HepG2 (cell line): ENCODE data around the gene CACNG8. TPM values are rescaled to one million over a fixed set of nuclear protein-coding genes. Genes with fewer than 3 reads are reported as not detected.

Experiments
- ATAC-seq: fragments of 200-7000 bp; cut with Tn5 transposase; 3 replicates; pipeline ENCODE4 v1.9.1; 2020; ENCODE audit warnings: mild to moderate bottlenecking, moderate library complexity
- BruUV-seq: library from RNA; stranded (reverse); fragments of 400-500 nt; replicated peaks from 2 replicates; lab custom pipeline; 2021; lab: Mats Ljungman, UMichigan
- CTCF ChIA-PET: fragments of 300-600 bp; formaldehyde crosslinking; extraction: SDS; loops from one replicate; lab custom pipeline; 2021; ENCODE audit warnings: low total read pairs, inconsistent platforms, low intra/inter-chr PET ratio; lab: Yijun Ruan, JAX
- POLR2A ChIA-PET: fragments of 350-600 bp; sonication (Branson Sonifier 250); formaldehyde crosslinking; loops from one replicate; lab custom pipeline; 2020; ENCODE audit warnings: antibody characterized with exemption, inconsistent platforms; lab: Yijun Ruan, JAX
- DNase-seq: peaks from one replicate; pipeline ENCODE4 v3.0.0-alpha.2; 2015; ENCODE audit warnings: low spot score
- FAIRE-seq: peaks from 3 replicates; lab custom pipeline; 2011; peaks lifted over from hg19 to GRCh38; lab: Jason Lieb, UNC
- H2AFZ ChIP-seq: one replicate; pipeline ENCODE4 v1.6.1; 2011; ENCODE audit warnings: low read length, inconsistent platforms
- H3K27ac ChIP-seq: fragments of 300-600 bp; 3 replicates; pipeline ENCODE4 v1.8.0; 2011; ENCODE audit warnings: mixed run types, mild to moderate bottlenecking, mixed read lengths, low read length, inconsistent platforms; ENCODE audit not compliant: insufficient read depth; ENCODE audit errors: extremely low read length
- H3K27me3 ChIP-seq, 2 experiments: fragments of 200-600 bp in 1 of 2; 2 replicates in 1 of 2; 3 replicates in 1 of 2; pipeline versions ENCODE4 v1.6.0 to v1.8.0; 2011; ENCODE audit warnings: low read length in 2 of 2, mild to moderate bottlenecking in 2 of 2, moderate library complexity in 2 of 2, inconsistent platforms in 1 of 2; ENCODE audit not compliant: insufficient read depth in 2 of 2, control insufficient read depth in 1 of 2
- H3K36me3 ChIP-seq, 2 experiments: fragments of 200-600 bp in 1 of 2; replicated peaks in 1 of 2; 2 replicates in 1 of 2; 3 replicates in 1 of 2; pipeline versions ENCODE4 v1.5.1 to v1.8.0; 2011; ENCODE audit warnings: low read length in 2 of 2, inconsistent platforms in 1 of 2; ENCODE audit not compliant: insufficient read depth in 2 of 2, control insufficient read depth in 1 of 2
- H3K4me1 ChIP-seq: 2 replicates; pipeline ENCODE4 v1.5.1; 2012; ENCODE audit warnings: low read length, inconsistent platforms; ENCODE audit not compliant: insufficient read depth
- H3K4me2 ChIP-seq: 2 replicates; pipeline ENCODE4 v1.6.0; 2011; ENCODE audit warnings: low read depth, low read length, inconsistent platforms
- H3K4me3 ChIP-seq, 3 experiments: fragments of 200-600 bp in 1 of 3; sonication (generic), shearing (Covaris generic) in 1 of 3; replicated peaks in 1 of 3; 2 replicates each; pipeline ENCODE4 v1.5.1; 2011 to 2016; ENCODE audit warnings: low read length in 3 of 3, inconsistent platforms in 2 of 3, low read depth in 2 of 3, mild to moderate bottlenecking in 2 of 3, control low read depth in 1 of 3, mixed read lengths in 1 of 3; ENCODE audit not compliant: insufficient read depth in 1 of 3
- H3K79me2 ChIP-seq: one replicate; pipeline ENCODE4 v1.6.1; 2011; ENCODE audit warnings: low read length, inconsistent platforms; ENCODE audit not compliant: insufficient read depth
- H3K9ac ChIP-seq: 2 replicates; pipeline ENCODE4 v1.6.0; 2011; ENCODE audit warnings: mild to moderate bottlenecking, low read depth, low read length, inconsistent platforms; ENCODE audit not compliant: insufficient read depth
- H3K9me3 ChIP-seq: 2 replicates; pipeline ENCODE4 v1.5.1; 2012; ENCODE audit warnings: mild to moderate bottlenecking, low read length
- H4K20me1 ChIP-seq: 2 replicates; pipeline ENCODE4 v1.6.0; 2011; ENCODE audit warnings: inconsistent platforms, mild to moderate bottlenecking, low read length, moderate library complexity; ENCODE audit not compliant: insufficient read depth
- CBX5 ChIP-seq: sonication (generic); formaldehyde crosslinking; IDR thresholded peaks from 2 replicates; pipeline ENCODE4 v1.4.0; 2020; ENCODE audit warnings: missing genetic modification reagents, borderline replicate concordance
- CTCF ChIP-seq: sonication (generic); formaldehyde crosslinking; IDR thresholded peaks from 2 replicates; pipeline ENCODE4 v1.5.0; 2020; ENCODE audit warnings: mild to moderate bottlenecking, missing genetic modification reagents, moderate library complexity
- DR1 ChIP-seq: sonication (generic); formaldehyde crosslinking; IDR thresholded peaks from 2 replicates; pipeline ENCODE4 v1.8.0; 2021; ENCODE audit warnings: mild to moderate bottlenecking, missing genetic modification reagents, inconsistent platforms
- PCBP2 ChIP-seq: fragments of 200-400 bp; formaldehyde crosslinking; optimal IDR thresholded peaks from 2 replicates; pipeline ENCODE3; 2018; ENCODE audit warnings: low read length, low read depth; ENCODE audit not compliant: poor library complexity, severe bottlenecking
- SATB2 ChIP-seq: sonication (generic); formaldehyde crosslinking; IDR thresholded peaks from 2 replicates; pipeline ENCODE4 v1.5.0; 2020; ENCODE audit warnings: missing genetic modification reagents
- SP1 ChIP-seq, 2 experiments: fragments of 450-650 bp in 1 of 2; sonication (generic) in 1 of 2; formaldehyde crosslinking in 1 of 2; IDR thresholded peaks; 2 replicates each; pipeline versions ENCODE4 v1.4.0 to v1.6.1; 2016 to 2020; ENCODE audit warnings: missing genetic modification reagents in 1 of 2
- ZNF282 ChIP-seq: fragments of 450-650 bp; IDR thresholded peaks from 2 replicates; pipeline ENCODE4 v1.6.1; 2018; ENCODE audit not compliant: partially characterized antibody
- ZNF468 ChIP-seq: sonication (generic); formaldehyde crosslinking; IDR thresholded peaks from 2 replicates; pipeline ENCODE4 v1.8.0; 2022; ENCODE audit warnings: mild to moderate bottlenecking, moderate library complexity, missing genetic modification reagents
- WGBS: methylation state at CpG from one replicate; pipeline ENCODE4 v1.1.6; 2017; ENCODE audit warnings: low lambda C conversion rate; 5-methylcytosine and 5-hydroxymethylcytosine counted together
- in situ Hi-C: cut with HindIII; loops from 2 replicates; pipeline ENCODE4 v1.10.0; 2017; ENCODE audit warnings: low pct_unique_long_range_greater_than_20kb; ENCODE audit not compliant: extremely low pct_ligation_motif_present
- intact Hi-C: fragments of 100-400 bp; cut with micrococcal nuclease; formaldehyde crosslinking; loops from one replicate; pipeline ENCODE4 v1.10.0; 2022; ENCODE audit not compliant: unreplicated experiment
- polyA plus RNA-seq, 8 experiments: library from polyadenylated mRNA; depleted of rRNA in 3 of 8; stranded (reverse) in 7 of 8; unstranded in 1 of 8; fragments of >200 nt; fragmentation: Illumina TruSeq in 4 of 8; extraction: Trizol in 4 of 8; gene quantifications; 2 replicates each; pipeline versions ENCODE4 v1.2.1 to v1.2.3, GENCODE V29; 2011 to 2016; ENCODE audit warnings: low read depth in 4 of 8, missing spikeins in 1 of 8, mixed read lengths in 1 of 8; ENCODE audit not compliant: insufficient read depth in 1 of 8
- total RNA-seq, 5 experiments: library from RNA; depleted of rRNA; stranded (reverse); fragments of >200 nt; fragmentation: Illumina TruSeq; extraction: Trizol; gene quantifications; 2 replicates each; pipeline ENCODE4 v1.2.3, GENCODE V29; 2016; ENCODE audit warnings: low read depth in 1 of 5

CACNG8 gene
- total and polyA plus RNA-seq, 2 of the 13 experiments (the other 11 are each of a cell fraction or from before 2014, with no cell fraction given): not detected

GRCh38 chr19:53936029-53936428, 26.7 kb upstream of the CACNG8 start (continued):
- TF ChIP-seq DR1 (CRISPR knock-in tag) (no peak), PCBP2 (no peak), CBX5 (CRISPR knock-in tag) (no peak), ZNF468 (CRISPR knock-in tag) (no peak)

GRCh38 chr19:53942001-53942786, 20.5 kb upstream of the CACNG8 start:
- Histone ChIP-seq H3K36me3 (no peaks in the 10 kb centered on the region), H3K79me2 (no peaks in the 10 kb centered on the region), H3K27me3 (peaks cover 0 to 34% of the 10 kb centered on the region in 2 experiments; a peak in 2 of 5 replicates), H3K9me3 (no peaks in the 10 kb centered on the region), H3K4me1 (no peaks in the 10 kb centered on the region), H3K4me2 (no peak overlapping the region), H3K9ac (no peak overlapping the region), H2AFZ (no peak overlapping the region), H3K27ac (no peak overlapping the region), H3K4me3 (no peak overlapping the region), H4K20me1 (no peaks in the 10 kb centered on the region)
- POLR2A ChIA-PET: no interaction called here
- intact Hi-C loops (no loop called here), in situ Hi-C loops (no loop called here)
- 43% methylated on average over 30 of the region's 55 CpGs for WGBS
- no peak; the same call in 1 of the 3 replicates for ATAC-seq
- CTCF ChIA-PET: no interaction called here
- FAIRE-seq: no peak
- BruUV-seq: no TSS peak
- peak; percentile 4 for DNase-seq
- no peak for TF ChIP-seq ZNF282
- peak; percentile 38 for TF ChIP-seq CTCF (CRISPR knock-in tag)
- no peak for TF ChIP-seq SP1 (IDR thresholded peaks at IDR 0.05)
- TF ChIP-seq SP1 (CRISPR knock-in tag; IDR thresholded peaks at IDR 0.05): 0 out of 2 replicates have a peak, but pooled peaks have one; percentile 31
- no peak for TF ChIP-seq SATB2 (CRISPR knock-in tag)
